BE2C (cell line): Measurements from ENCODE around the gene OXCT2.

ENCODE experiments used
- DNase-seq: peaks from one replicate; pipeline ENCODE4 v3.0.0-alpha.2; 2020
- H3K27me3 ChIP-seq: fragments of 250-450 bp; sonication (Bioruptor Pico); 2 replicates; pipeline ENCODE4 v1.5.1; 2020; ENCODE audit warnings: mild to moderate bottlenecking
- H3K36me3 ChIP-seq: fragments of 250-450 bp; sonication (Bioruptor Pico); 2 replicates; pipeline ENCODE4 v1.5.1; 2020; ENCODE audit warnings: mild to moderate bottlenecking
- H3K4me1 ChIP-seq: fragments of 250-450 bp; sonication (Bioruptor Pico); 2 replicates; pipeline ENCODE4 v1.5.1; 2020
- H3K4me3 ChIP-seq: 2 replicates; pipeline ENCODE4 v1.5.1; 2011; ENCODE audit warnings: low read depth, low read length
- H3K9me3 ChIP-seq: fragments of 250-450 bp; sonication (Bioruptor Pico); 2 replicates; pipeline ENCODE4 v1.5.1; 2020
- CTCF ChIP-seq: IDR thresholded peaks from 2 replicates; pipeline ENCODE4 v1.5.1; 2012; ENCODE audit warnings: mild to moderate bottlenecking, low read depth, low read length

Gene OXCT2

GRCh38 chr1:39722495-39722894, 48.7 kb downstream of the OXCT2 start:
- Histone ChIP-seq H3K4me3 (no peak overlapping the region), H3K27me3 (no peaks in the 10 kb centered on the region), H3K9me3 (no peaks in the 10 kb centered on the region), H3K36me3 (no peaks in the 10 kb centered on the region), H3K4me1 (no peaks in the 10 kb centered on the region)
- no peak for DNase-seq
- no peak for TF ChIP-seq CTCF

- no peak for TF ChIP-seq CTCF
- no peak for DNase-seq
- Histone ChIP-seq H3K36me3 (no peaks in the 10 kb centered on the region), H3K27me3 (no peaks in the 10 kb centered on the region), H3K4me1 (no peaks in the 10 kb centered on the region), H3K4me3 (no peak overlapping the region), H3K9me3 (no peaks in the 10 kb centered on the region)
Measured at GRCh38 chr1:39721664-39722063, 49.5 kb downstream of the OXCT2 start.

GRCh38 chr1:39720094-39720999, 50.8 kb downstream of the OXCT2 start:
- H3K36me3 ChIP-seq: no peaks in the 10 kb centered on the region
- H3K4me1 ChIP-seq: no peaks in the 10 kb centered on the region
- H3K4me3 ChIP-seq: no peak overlapping the region
- H3K27me3 ChIP-seq: no peaks in the 10 kb centered on the region
- no peaks in the 10 kb centered on the region for H3K9me3 ChIP-seq
- TF ChIP-seq CTCF: peak; percentile 36; the same call in 1 of the 2 replicates
- DNase-seq: no peak
